ENCODE measurements around the gene SESN3. TPM values are rescaled to one million over a fixed set of nuclear protein-coding genes. Genes with fewer than 3 reads are reported as not detected.
"Not testable (repeated sequence)": the region's sequence is repeated elsewhere in the genome, so short reads cannot be mapped to it uniquely, and the experiment has no call there.

Gene SESN3
- total and polyA plus RNA-seq, 2 experiments from 2014 or later = 2.9 to 19.2 TPM

GRCh38 chr11:95229199-95229992, 1.6 kb downstream of the SESN3 start:
- Histone ChIP-seq H3K4me2 (ENCODE audit: unreplicated experiment) (peak overlapping the region; percentile 99), H3K4me1 (ENCODE audit: insufficient read depth) (peaks cover 42% of the 10 kb centered on the region), H3K79me2 (ENCODE audit: insufficient read depth) (peaks cover 56% of the 10 kb centered on the region), H3F3A (ENCODE audit: insufficient read depth) (peaks cover 35% of the 10 kb centered on the region), H3K9me2 (ENCODE audit: insufficient read depth) (no peaks in the 10 kb centered on the region), H3K36me3 (ENCODE audit: low read depth) (no peaks in the 10 kb centered on the region), H3K9me3 (ENCODE audit: low read depth) (no peaks in the 10 kb centered on the region), H3K4me3 (peak overlapping the region; percentile 97), H2AFZ (peak overlapping the region; percentile 89), H3K27ac (0 out of 2 replicates have a peak overlapping the region, but pooled peaks have one; percentile 8), H3K9ac (peak overlapping the region; percentile 70), H4K20me1 (ENCODE audit: insufficient read depth) (no peaks in the 10 kb centered on the region), H3K27me3 (replicated peaks; ENCODE audit: insufficient read depth) (no peaks in the 10 kb centered on the region)
- in situ Hi-C loops (cut with MboI) = no loop called here
- whole genome bisulfite sequencing, 2 experiments (ENCODE audit: low coverage in 1 of 2, low lambda C conversion rate in 2 of 2, missing lambda C conversion rate in 2 of 2) = 1 to 2% methylated on average over 12 of the region's 12 CpGs
- DNase-seq = peak; percentile 52
- TF ChIP-seq EZH2 (IDR thresholded peaks at IDR 0.05; ENCODE audit: insufficient read depth, poor library complexity, severe bottlenecking) (no peak), EZH2phosphoT487 (IDR thresholded peaks at IDR 0.05; ENCODE audit: insufficient read depth, low read depth) (no peak)

GRCh38 chr11:95228081-95228749, 2.8 kb downstream of the SESN3 start:
- H3K79me2 ChIP-seq (ENCODE audit: insufficient read depth) = peaks cover 56% of the 10 kb centered on the region
- peak overlapping the region; percentile 97 for H3K4me3 ChIP-seq
- H3K9me3 ChIP-seq (ENCODE audit: low read depth) = no peaks in the 10 kb centered on the region
- H3K9me2 ChIP-seq (ENCODE audit: insufficient read depth) = no peaks in the 10 kb centered on the region
- 65 to 66% methylated on average over 2 of the region's 2 CpGs for WGBS, 2 experiments (ENCODE audit: low coverage in 1 of 2, low lambda C conversion rate in 2 of 2, missing lambda C conversion rate in 2 of 2)
- no peak for TF ChIP-seq EZH2phosphoT487 (IDR thresholded peaks at IDR 0.05; ENCODE audit: insufficient read depth, low read depth)
- TF ChIP-seq EZH2 (IDR thresholded peaks at IDR 0.05; ENCODE audit: insufficient read depth, poor library complexity, severe bottlenecking) = no peak
- peak overlapping the region; percentile 31 for H3K27ac ChIP-seq
- no peaks in the 10 kb centered on the region for H3K27me3 ChIP-seq (replicated peaks; ENCODE audit: insufficient read depth)
- H3K4me1 ChIP-seq (ENCODE audit: insufficient read depth) = peaks cover 42% of the 10 kb centered on the region
- peak overlapping the region; percentile 99 for H3K4me2 ChIP-seq (ENCODE audit: unreplicated experiment)
- in situ Hi-C loops (cut with MboI) = no loop called here
- peak; percentile 60 for DNase-seq
- H4K20me1 ChIP-seq (ENCODE audit: insufficient read depth) = no peaks in the 10 kb centered on the region
- H3F3A ChIP-seq (ENCODE audit: insufficient read depth) = peaks cover 33% of the 10 kb centered on the region
- peak overlapping the region; percentile 70 for H3K9ac ChIP-seq
- H2AFZ ChIP-seq = no peak overlapping the region
- no peaks in the 10 kb centered on the region for H3K36me3 ChIP-seq (ENCODE audit: low read depth)

- H2AFZ ChIP-seq; H3K9me2 ChIP-seq (ENCODE audit: insufficient read depth); H3K9ac ChIP-seq; H4K20me1 ChIP-seq (ENCODE audit: insufficient read depth); H3K9me3 ChIP-seq (ENCODE audit: low read depth); in situ Hi-C loops (cut with MboI); H3K4me2 ChIP-seq (ENCODE audit: unreplicated experiment); H3K27me3 ChIP-seq (replicated peaks; ENCODE audit: insufficient read depth); DNase-seq; H3K4me3 ChIP-seq; H3K27ac ChIP-seq; H3K36me3 ChIP-seq (ENCODE audit: low read depth): not testable (repeated sequence)
- H3F3A ChIP-seq (ENCODE audit: insufficient read depth) = peaks cover 23% of the 10 kb centered on the region
- peaks cover 32% of the 10 kb centered on the region for H3K4me1 ChIP-seq (ENCODE audit: insufficient read depth)
- WGBS, 2 experiments (ENCODE audit: low coverage in 1 of 2, low lambda C conversion rate in 2 of 2, missing lambda C conversion rate in 2 of 2) = 96 to 97% methylated on average over 6 of the region's 6 CpGs
- peaks cover 56% of the 10 kb centered on the region for H3K79me2 ChIP-seq (ENCODE audit: insufficient read depth)
Measured at GRCh38 chr11:95227060-95227459, 3.9 kb downstream of the SESN3 start.

DNA sequence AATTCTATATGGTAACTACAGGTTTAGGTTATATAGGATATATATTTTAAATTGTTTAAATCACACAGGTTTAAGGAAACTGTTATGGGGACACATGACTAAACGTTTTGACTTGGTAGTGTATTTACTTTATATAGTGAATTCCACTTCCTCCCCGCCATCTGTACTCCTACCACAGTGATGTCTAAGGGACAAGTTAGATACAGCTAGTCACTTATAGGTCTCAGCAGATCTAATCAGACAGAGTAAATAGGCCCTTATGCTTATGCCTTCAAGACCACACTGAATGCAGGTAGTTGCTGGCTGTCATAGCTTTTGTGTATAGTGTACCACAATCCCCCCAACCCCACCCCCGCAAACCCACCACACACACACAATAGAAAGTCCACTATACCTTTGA, 8.2 kb downstream of the SESN3 start:
- H2AFZ ChIP-seq = no peak overlapping the region
- H3K9me2 ChIP-seq (ENCODE audit: insufficient read depth) = no peaks in the 10 kb centered on the region
- H3K4me3 ChIP-seq = no peak overlapping the region
- no peaks in the 10 kb centered on the region for H3K36me3 ChIP-seq (ENCODE audit: low read depth)
- no peak overlapping the region for H3K9ac ChIP-seq
- peaks cover 39% of the 10 kb centered on the region for H3K79me2 ChIP-seq (ENCODE audit: insufficient read depth)
- H3K4me2 ChIP-seq (ENCODE audit: unreplicated experiment) = no peak overlapping the region
- H3K27ac ChIP-seq = no peak overlapping the region
- TF ChIP-seq EZH2phosphoT487 (IDR thresholded peaks at IDR 0.05; ENCODE audit: insufficient read depth, low read depth) (no peak), EZH2 (IDR thresholded peaks at IDR 0.05; ENCODE audit: insufficient read depth, poor library complexity, severe bottlenecking) (no peak)
- in situ Hi-C loops (cut with MboI) = no loop called here
- H3F3A ChIP-seq (ENCODE audit: insufficient read depth) = no peaks in the 10 kb centered on the region
- WGBS, 2 experiments (ENCODE audit: low coverage in 1 of 2, low lambda C conversion rate in 2 of 2, missing lambda C conversion rate in 2 of 2) = 66 to 69% methylated on average over 3 of the region's 3 CpGs
- H3K4me1 ChIP-seq (ENCODE audit: insufficient read depth) = peaks cover 6% of the 10 kb centered on the region; the same call in 1 of the 2 replicates
- H3K9me3 ChIP-seq (ENCODE audit: low read depth) = no peaks in the 10 kb centered on the region
- H4K20me1 ChIP-seq (ENCODE audit: insufficient read depth) = no peaks in the 10 kb centered on the region
- DNase-seq = no peak
- H3K27me3 ChIP-seq (replicated peaks; ENCODE audit: insufficient read depth) = no peaks in the 10 kb centered on the region

Data from GM23248 (cell line).